BJ (cell line): ENCODE results near the gene PDGFB. TPM values are rescaled to one million over a fixed set of nuclear protein-coding genes. Genes with fewer than 3 reads are reported as not detected.

ENCODE experiments used
- CTCF ChIA-PET: fragments of 350-600 bp; formaldehyde crosslinking; extraction: SDS; loops from one replicate; lab custom pipeline; 2021; ENCODE audit warnings: antibody characterized with exemption, inconsistent platforms; lab: Yijun Ruan, JAX
- POLR2A ChIA-PET: fragments of 300-600 bp; sonication (Branson Sonifier 250); formaldehyde crosslinking; extraction: SDS; loops from one replicate; lab custom pipeline; 2021; ENCODE audit warnings: antibody characterized with exemption; lab: Charles Lee
- DNase-seq: peaks from one replicate; pipeline ENCODE4 v3.0.0-alpha.2; 2011; ENCODE audit warnings: low read depth
- H3K27me3 ChIP-seq: 2 replicates; pipeline ENCODE4 v1.6.0; 2011; ENCODE audit warnings: low read length; ENCODE audit not compliant: control insufficient read depth, insufficient read depth
- H3K36me3 ChIP-seq: 2 replicates; pipeline ENCODE4 v1.5.1; 2011; ENCODE audit warnings: low read length; ENCODE audit not compliant: control insufficient read depth, insufficient read depth
- H3K4me3 ChIP-seq: 2 replicates; pipeline ENCODE4 v1.5.1; 2011; ENCODE audit warnings: low read depth, mild to moderate bottlenecking, control low read depth, low read length
- CTCF ChIP-seq: IDR thresholded peaks from 2 replicates; pipeline ENCODE4 v1.5.1; 2011; ENCODE audit warnings: low read depth, mild to moderate bottlenecking, control low read depth, inconsistent platforms, low read length, moderate library complexity; ENCODE audit not compliant: insufficient read depth
- polyA plus RNA-seq: library from polyadenylated mRNA; depleted of rRNA; stranded (reverse); fragments of >200 nt; gene quantifications from 2 replicates; pipeline ENCODE4 v1.2.3, GENCODE V29; 2011

The PDGFB gene
- polyA plus RNA-seq, 1 experiment: 0.13 TPM

GRCh38 chr22:39178206-39179111 lies 66.3 kb downstream of the PDGFB start:
- ChIA-PET POLR2A (no interaction called here), CTCF (interaction anchor here (1.2 to 2.8 kb wide), 4 partner anchors 11 to 138 kb away, joined by 3 to 14 read pairs (median 4); no protein-coding TSS in a partner anchor)
- Histone ChIP-seq H3K36me3 (no peaks in the 10 kb centered on the region), H3K4me3 (no peak overlapping the region), H3K27me3 (no peaks in the 10 kb centered on the region)
- TF ChIP-seq CTCF: no peak
- DNase-seq: peak; percentile 21

DNA sequence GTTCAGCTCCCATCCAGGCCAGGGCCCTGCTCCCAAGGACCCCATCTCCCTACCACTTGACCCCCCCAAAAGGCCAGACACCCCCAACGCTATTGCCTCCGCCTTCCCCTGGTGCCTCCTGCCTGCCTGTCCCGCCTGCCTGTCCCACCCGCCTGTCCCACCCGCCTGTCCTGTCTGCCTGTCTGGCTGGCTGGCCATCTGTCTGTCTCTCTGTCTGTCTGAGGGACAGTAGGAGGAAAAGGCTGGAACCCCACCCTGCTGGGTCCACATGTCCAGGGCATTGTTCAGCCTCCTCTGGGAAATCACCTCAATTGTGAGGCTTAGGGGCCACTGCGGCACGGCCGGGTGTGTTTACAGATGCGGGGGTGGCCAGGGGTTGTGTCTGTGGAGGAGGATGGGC lies 67.0 kb downstream of the PDGFB start:
- DNase-seq: no peak
- POLR2A ChIA-PET: no interaction called here
- Histone ChIP-seq H3K36me3 (no peaks in the 10 kb centered on the region), H3K4me3 (no peak overlapping the region), H3K27me3 (no peaks in the 10 kb centered on the region)
- CTCF ChIA-PET: interaction anchor here (1.2 to 13.4 kb wide), 2 partner anchors 133 to 139 kb away, joined by 3 to 164 read pairs; no protein-coding TSS in a partner anchor
- TF ChIP-seq CTCF: no peak

DNA sequence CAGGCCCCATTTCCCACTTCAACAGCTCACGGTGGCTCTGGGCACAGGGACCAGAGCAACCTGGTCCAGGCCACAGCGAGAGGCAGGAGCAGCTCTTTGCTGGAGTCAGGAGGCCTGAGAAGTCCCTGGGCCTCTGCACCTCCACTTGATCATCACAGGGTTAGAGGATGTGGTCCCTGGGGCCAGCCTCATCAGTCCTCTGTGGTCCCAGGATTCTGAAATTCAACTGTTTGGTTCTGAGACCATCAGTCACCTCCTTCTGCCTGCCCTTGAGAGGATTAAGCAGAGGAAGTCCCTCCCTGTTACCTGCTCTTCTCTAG lies 67.4 kb downstream of the PDGFB start:
- no peak for DNase-seq
- ChIA-PET CTCF (interaction anchor here (1.2 to 13.4 kb wide), 2 partner anchors 133 to 139 kb away, joined by 3 to 164 read pairs; no protein-coding TSS in a partner anchor), POLR2A (no interaction called here)
- Histone ChIP-seq H3K4me3 (no peak overlapping the region), H3K27me3 (no peaks in the 10 kb centered on the region), H3K36me3 (no peaks in the 10 kb centered on the region)
- no peak for TF ChIP-seq CTCF

DNA sequence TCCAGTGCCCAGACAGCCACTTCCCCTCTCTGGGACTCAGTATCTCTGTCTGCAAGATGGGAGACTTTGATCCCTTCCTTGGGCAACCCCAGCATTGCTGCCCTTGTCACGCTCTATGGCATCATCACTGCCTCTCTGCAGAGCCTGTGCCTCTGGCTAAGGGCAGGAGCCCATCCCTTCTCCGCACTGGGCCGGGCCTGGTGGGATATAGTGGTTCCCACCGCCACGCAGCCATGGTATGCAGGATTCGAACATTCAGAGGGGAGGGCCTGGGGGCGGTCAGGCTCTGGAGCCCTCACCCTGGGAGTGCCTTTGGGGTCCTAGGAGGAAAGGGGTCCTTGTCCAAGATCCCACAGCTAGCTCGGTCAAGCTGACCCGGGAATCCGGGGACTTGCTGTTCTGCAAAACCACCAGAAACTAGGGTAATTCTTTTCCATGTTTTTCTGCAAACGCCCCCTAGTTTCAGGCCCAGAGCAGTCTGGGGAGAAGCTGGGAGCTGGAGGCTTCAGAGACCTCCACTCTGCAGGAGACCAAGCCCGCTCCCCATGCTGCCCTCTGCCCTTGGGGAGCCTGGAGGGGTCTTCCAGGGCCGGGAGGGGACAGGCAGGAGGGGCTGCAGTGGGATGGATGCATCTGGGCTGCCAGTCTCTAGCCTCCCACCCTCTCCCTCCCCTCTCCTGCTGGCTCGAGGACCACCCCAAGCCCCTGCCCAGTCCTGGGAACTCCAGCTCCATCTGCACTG lies 67.9 kb downstream of the PDGFB start:
- Histone ChIP-seq H3K4me3 (no peak overlapping the region), H3K36me3 (no peaks in the 10 kb centered on the region), H3K27me3 (no peaks in the 10 kb centered on the region)
- POLR2A ChIA-PET: no interaction called here
- CTCF ChIA-PET: interaction anchor here (1.2 to 13.4 kb wide), 3 partner anchors 9 to 140 kb away, joined by 3 to 164 read pairs (median 5); no protein-coding TSS in a partner anchor
- TF ChIP-seq CTCF: no peak
- no peak for DNase-seq
